B cell (primary cell): ENCODE measurements around the gene COTL1. TPM values are rescaled to one million over a fixed set of nuclear protein-coding genes. Genes with fewer than 3 reads are reported as not detected.

Experiments
- ATAC-seq: fragments of 200-7000 bp; cut with Tn5 transposase; one replicate; pipeline ENCODE4 v1.10.0; 2021; ENCODE audit warnings: low read depth, mild to moderate bottlenecking, moderate number of reproducible peaks, moderate library complexity
- CTCF ChIA-PET: fragments of 350-600 bp; sonication (Branson Sonifier 250); formaldehyde crosslinking; loops from one replicate; lab custom pipeline; 2021; ENCODE audit warnings: antibody characterized with exemption, inconsistent platforms; lab: Charles Lee
- POLR2A ChIA-PET: fragments of 350-600 bp; sonication (Branson Sonifier 250); formaldehyde crosslinking; loops from one replicate; lab custom pipeline; 2021; ENCODE audit warnings: antibody characterized with exemption; lab: Charles Lee
- DNase-seq: peaks from one replicate; pipeline ENCODE4 v3.0.0; 2013
- H2AFZ ChIP-seq: 2 replicates; pipeline ENCODE4 v1.6.1; 2012; ENCODE audit warnings: mild to moderate bottlenecking, low read depth, low read length; ENCODE audit not compliant: insufficient read depth, poor library complexity, severe bottlenecking
- H3K27ac ChIP-seq, 2 donors: 1 replicate in 1 of 2; 2 replicates in 1 of 2; pipeline ENCODE4 v1.5.1; 2012 to 2013; ENCODE audit warnings: low read length in 2 of 2, mild to moderate bottlenecking in 2 of 2, moderate library complexity in 1 of 2
- H3K27me3 ChIP-seq, 4 experiments: fragments of 200-600 bp in 1 of 4; sonication (generic) in 1 of 4; replicated peaks in 1 of 4; 1 replicate in 2 of 4; 2 replicates in 2 of 4; pipeline versions ENCODE4 v1.6.1 to v1.7.0; 2013 to 2016; ENCODE audit warnings: low read length in 3 of 4, mild to moderate bottlenecking in 2 of 4, mixed read lengths in 1 of 4, moderate library complexity in 1 of 4; ENCODE audit not compliant: insufficient read depth in 4 of 4, control insufficient read depth in 3 of 4; ENCODE audit errors: control extremely low read depth in 1 of 4
- H3K36me3 ChIP-seq, 2 experiments: replicated peaks in 1 of 2; 1 replicate in 1 of 2; 2 replicates in 1 of 2; pipeline versions ENCODE4 v1.6.1 to v1.7.1; 2013; ENCODE audit warnings: low read length in 1 of 2; ENCODE audit not compliant: insufficient read depth in 2 of 2, control insufficient read depth in 1 of 2; ENCODE audit errors: control extremely low read depth in 1 of 2, extremely low read depth in 1 of 2
- H3K4me1 ChIP-seq, 2 donors: fragments of 200-600 bp in 1 of 2; sonication (generic) in 1 of 2; 1 replicate in 1 of 2; 2 replicates in 1 of 2; pipeline versions ENCODE4 v1.5.1 to v1.6.1; 2013 to 2017; ENCODE audit warnings: low read length in 2 of 2; ENCODE audit not compliant: control insufficient read depth in 2 of 2, insufficient read depth in 2 of 2
- H3K4me2 ChIP-seq: replicated peaks from 2 replicates; pipeline ENCODE3; 2012; ENCODE audit warnings: mild to moderate bottlenecking, low read depth, low read length; ENCODE audit not compliant: poor library complexity, severe bottlenecking
- H3K4me3 ChIP-seq, 5 experiments: fragments of 200-600 bp in 1 of 5; sonication (generic) in 1 of 5; 1 replicate in 3 of 5; 2 replicates in 2 of 5; pipeline versions ENCODE4 v1.5.1 to v1.7.0; 2011 to 2016; ENCODE audit warnings: low read length in 4 of 5, mild to moderate bottlenecking in 4 of 5, low read depth in 2 of 5, control low read depth in 1 of 5, moderate library complexity in 1 of 5; ENCODE audit not compliant: insufficient read depth in 1 of 5; ENCODE audit errors: control extremely low read depth in 1 of 5, extremely low read depth in 1 of 5
- H3K79me2 ChIP-seq: fragments of 200-600 bp; sonication (generic); one replicate; pipeline ENCODE4 v1.6.0; 2016; ENCODE audit warnings: low read length; ENCODE audit not compliant: control insufficient read depth, insufficient read depth
- H3K9ac ChIP-seq: fragments of 200-600 bp; sonication (generic); 2 replicates; pipeline ENCODE4 v1.6.1; 2017; ENCODE audit warnings: mild to moderate bottlenecking, low read length, moderate library complexity
- H3K9me3 ChIP-seq, 3 donors: one replicate each; pipeline versions ENCODE4 v1.6.1 to v1.7.1; 2013; ENCODE audit warnings: low read length in 2 of 3; ENCODE audit not compliant: control insufficient read depth in 2 of 3, insufficient read depth in 1 of 3; ENCODE audit errors: control extremely low read depth in 1 of 3
- H4K20me1 ChIP-seq: 2 replicates; pipeline ENCODE4 v1.6.0; 2012; ENCODE audit warnings: mild to moderate bottlenecking, low read length; ENCODE audit not compliant: insufficient read depth, control insufficient read depth, poor library complexity, severe bottlenecking
- H3K27ac Mint-ChIP-seq: one replicate; pipeline ENCODE4 v1.8.0; 2021; ENCODE audit warnings: mixed read lengths
- H3K27me3 Mint-ChIP-seq: one replicate; pipeline ENCODE4 v1.8.0; 2021; ENCODE audit warnings: mixed read lengths
- H3K4me1 Mint-ChIP-seq: one replicate; pipeline ENCODE4 v1.8.0; 2021; ENCODE audit warnings: mixed read lengths
- H3K4me3 Mint-ChIP-seq: one replicate; pipeline ENCODE4 v1.8.0; 2021; ENCODE audit warnings: mixed read lengths
- H3K9me3 Mint-ChIP-seq: one replicate; pipeline ENCODE4 v1.8.0; 2022; ENCODE audit warnings: mixed read lengths; ENCODE audit not compliant: insufficient read depth
- CTCF ChIP-seq: fragments of 200-600 bp; IDR thresholded peaks from one replicate; pipeline ENCODE4 v1.8.0; 2022; ENCODE audit warnings: antibody characterized with exemption, mild to moderate bottlenecking
- EZH2 ChIP-seq: IDR thresholded peaks from 2 replicates; pipeline ENCODE4 v1.6.1; 2012; ENCODE audit warnings: borderline replicate concordance, low read depth, mild to moderate bottlenecking, moderate library complexity, low read length; ENCODE audit not compliant: insufficient read depth, poor library complexity, severe bottlenecking
- WGBS: methylation state at CpG from one replicate; pipeline ENCODE4 v1.1.5; 2013; ENCODE audit warnings: missing lambda C conversion rate; ENCODE audit not compliant: insufficient coverage; 5-methylcytosine and 5-hydroxymethylcytosine counted together
- intact Hi-C: fragments of 100-400 bp; cut with micrococcal nuclease; formaldehyde crosslinking; loops from one replicate; pipeline ENCODE4 v1.10.0; 2022
- polyA plus RNA-seq: library from polyadenylated mRNA; depleted of rRNA; stranded (reverse); fragments of >200 nt; gene quantifications from 2 replicates; pipeline ENCODE4 v1.2.3, GENCODE V29; 2012
- total RNA-seq, 2 donors: library from RNA; stranded (reverse); fragments of 120-200 nt in 1 of 2; gene quantifications; 1 replicate in 1 of 2; 2 replicates in 1 of 2; pipeline versions ENCODE4 v1.2.3 to v1.2.4, GENCODE V29; 2013 to 2022

The COTL1 gene
- total and polyA plus RNA-seq, 2 donors (not counting 1 experiment from before 2014, with no cell fraction given): 158 to 264 TPM

GRCh38 chr16:84540194-84540593 is 77.7 kb downstream of the COTL1 start:
- Histone ChIP-seq H3K4me3 (no peak overlapping the region), H3K36me3 (no peaks in the 10 kb centered on the region), H3K27ac (no peak overlapping the region), H3K4me2 (no peak overlapping the region), H3K27me3 (peaks cover 0 to 10% (median 3%) of the 10 kb centered on the region in 4 experiments), H3K9me3 (peaks cover 0 to 3% (median 0%) of the 10 kb centered on the region in 3 donors), H3K79me2 (no peaks in the 10 kb centered on the region), H4K20me1 (no peaks in the 10 kb centered on the region), H3K4me1 (peaks cover 6 to 8% of the 10 kb centered on the region in 2 donors), H3K9ac (no peak overlapping the region), H2AFZ (no peak overlapping the region)
- TF ChIP-seq EZH2 (no peak), CTCF (no peak)
- intact Hi-C loops: no loop called here
- H3K4me1 Mint-ChIP-seq: peaks cover 8% of the 10 kb centered on the region
- no peak overlapping the region for H3K4me3 Mint-ChIP-seq
- ChIA-PET CTCF (interaction anchor here (0.9 to 1.2 kb wide), 2 partner anchors 29 to 30 kb away, joined by 3 read pairs; no protein-coding TSS in a partner anchor), POLR2A (no interaction called here)
- WGBS: 93% methylated on average over 4 of the region's 4 CpGs
- H3K27me3 Mint-ChIP-seq: peaks cover 9% of the 10 kb centered on the region
- ATAC-seq: no peak
- no peaks in the 10 kb centered on the region for H3K9me3 Mint-ChIP-seq
- no peak overlapping the region for H3K27ac Mint-ChIP-seq
- no peak for DNase-seq

DNA sequence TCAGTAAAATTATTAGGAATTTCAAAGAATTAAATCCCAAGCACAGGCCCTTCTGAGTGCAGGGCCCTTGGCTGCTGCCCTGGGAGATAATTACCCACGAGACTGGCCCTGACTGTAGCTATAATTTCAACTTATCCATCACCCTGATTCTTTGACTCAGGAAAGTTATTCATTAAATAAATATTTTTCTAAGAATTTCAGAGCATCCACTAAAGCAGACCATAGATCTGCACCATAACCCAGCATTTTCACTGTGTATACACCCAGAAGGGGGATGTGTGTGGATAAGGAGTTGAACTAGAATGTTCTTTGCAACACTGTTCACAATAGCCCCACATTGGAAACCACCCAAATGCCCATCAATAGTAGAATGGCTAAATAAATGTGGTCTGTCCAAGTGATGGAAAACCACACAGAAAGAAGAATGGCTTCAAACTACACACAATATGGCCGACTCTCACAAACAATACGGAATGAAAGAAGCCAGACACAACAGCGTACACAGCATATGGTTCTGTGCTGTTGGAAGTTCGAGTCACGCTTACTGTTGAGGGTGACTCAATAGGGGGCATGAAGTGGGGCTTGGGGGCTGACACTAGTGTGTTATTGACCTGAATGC is 79.5 kb downstream of the COTL1 start:
- no peak overlapping the region for H3K9ac ChIP-seq
- no peak overlapping the region for H3K4me3 Mint-ChIP-seq

More for the DNA sequence above, 79.5 kb downstream of the COTL1 start:
- H3K4me1 ChIP-seq: no peaks in the 10 kb centered on the region
- H3K27me3 Mint-ChIP-seq: peaks cover 3% of the 10 kb centered on the region
- H2AFZ ChIP-seq: no peak overlapping the region
- H3K4me3 ChIP-seq: no peak overlapping the region
- no peaks in the 10 kb centered on the region for H3K36me3 ChIP-seq
- no peak overlapping the region for H3K4me2 ChIP-seq
- H3K4me1 Mint-ChIP-seq: peaks cover 3% of the 10 kb centered on the region
- no peaks in the 10 kb centered on the region for H3K79me2 ChIP-seq
- H3K9me3 ChIP-seq: peaks cover 0 to 3% (median 0%) of the 10 kb centered on the region in 3 donors
- whole genome bisulfite sequencing: 100% methylated on average over 2 of the region's 6 CpGs
- POLR2A ChIA-PET: no interaction called here
- TF ChIP-seq CTCF (no peak), EZH2 (no peak)
- H3K27me3 ChIP-seq: no peaks in the 10 kb centered on the region
- no peaks in the 10 kb centered on the region for H3K9me3 Mint-ChIP-seq
- no peak overlapping the region for H3K27ac Mint-ChIP-seq
- intact Hi-C loops: no loop called here
- DNase-seq: no peak
- no peak overlapping the region for H3K27ac ChIP-seq
- no peak for ATAC-seq
- CTCF ChIA-PET: no interaction called here
- no peaks in the 10 kb centered on the region for H4K20me1 ChIP-seq
